ENCODE data around the gene ADK.
"Not testable (repeated sequence)": the region's sequence is repeated elsewhere in the genome, so short reads cannot be mapped to it uniquely, and the experiment has no call there.

The ADK gene

GRCh38 chr10:74179111-74179710 lies 28.2 kb downstream of the ADK start:
- FAIRE-seq, result no peak
- no peak for DNase-seq (ENCODE audit: low spot score)

DNA sequence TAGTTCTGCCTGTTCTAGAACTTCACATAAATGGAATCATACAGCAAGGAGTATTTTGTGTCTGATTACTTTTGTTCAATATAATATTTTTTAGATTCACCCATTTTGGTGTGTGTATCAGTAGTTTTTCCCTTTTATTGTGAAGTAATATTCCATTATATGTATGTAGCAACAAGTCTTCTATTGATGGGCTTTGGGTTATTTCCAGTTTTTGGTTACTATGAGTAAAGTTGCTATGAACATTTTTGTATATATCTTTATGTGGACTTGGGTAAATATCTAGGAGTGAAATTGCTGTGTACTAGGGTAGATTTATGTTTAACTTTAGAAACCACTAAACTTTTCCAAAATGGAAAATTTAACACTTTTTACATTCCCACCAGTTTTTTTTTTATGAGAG lies 35.7 kb downstream of the ADK start:
- FAIRE-seq, result no peak
- no peak for DNase-seq (ENCODE audit: low spot score)

DNA sequence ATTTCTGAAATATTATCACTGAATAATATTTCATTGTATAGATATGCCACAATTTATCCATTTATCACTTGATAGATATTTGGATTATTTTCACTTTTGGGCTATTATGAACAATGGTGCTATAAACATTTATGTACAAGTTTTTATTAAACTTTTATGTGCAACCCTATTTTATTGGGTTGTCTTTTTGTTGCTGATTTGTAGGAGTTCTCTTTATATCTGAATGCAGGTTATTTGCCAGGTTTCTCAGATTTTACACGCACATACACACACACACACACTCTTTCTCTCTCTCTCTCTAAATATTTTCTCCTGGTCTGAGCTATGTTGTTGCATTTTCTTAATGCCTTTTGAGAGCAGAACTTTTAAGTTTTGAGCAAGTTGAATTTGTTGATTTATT lies 36.2 kb downstream of the ADK start:
- DNase-seq (ENCODE audit: low spot score) (no peak), FAIRE-seq (no peak)

DNA sequence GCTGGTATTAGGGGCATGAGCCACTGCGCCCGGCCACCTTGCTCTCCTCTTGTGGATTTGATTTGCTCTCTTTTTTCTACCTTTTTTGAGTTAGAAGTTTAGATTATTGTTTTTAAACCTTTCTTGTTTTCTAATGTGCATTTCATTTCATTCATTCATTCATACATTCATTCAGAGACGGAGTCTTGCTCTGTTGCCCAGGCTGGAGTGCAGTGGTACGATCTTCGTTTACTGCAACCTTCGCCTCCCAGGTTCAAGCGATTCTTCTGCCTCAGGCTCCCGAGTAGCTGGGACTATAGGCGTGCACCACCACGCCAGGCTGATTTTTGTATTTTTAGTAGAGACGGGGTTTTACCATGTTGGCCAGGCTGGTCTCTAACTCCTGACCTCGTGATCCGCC lies 37.6 kb downstream of the ADK start:
- DNase-seq (ENCODE audit: low spot score); FAIRE-seq: not testable (repeated sequence)

- DNase-seq (ENCODE audit: low spot score) (peak; percentile 33), FAIRE-seq (no peak)
These were observed 39.0 kb downstream of the ADK start for GRCh38 chr10:74189999-74190421.

DNA sequence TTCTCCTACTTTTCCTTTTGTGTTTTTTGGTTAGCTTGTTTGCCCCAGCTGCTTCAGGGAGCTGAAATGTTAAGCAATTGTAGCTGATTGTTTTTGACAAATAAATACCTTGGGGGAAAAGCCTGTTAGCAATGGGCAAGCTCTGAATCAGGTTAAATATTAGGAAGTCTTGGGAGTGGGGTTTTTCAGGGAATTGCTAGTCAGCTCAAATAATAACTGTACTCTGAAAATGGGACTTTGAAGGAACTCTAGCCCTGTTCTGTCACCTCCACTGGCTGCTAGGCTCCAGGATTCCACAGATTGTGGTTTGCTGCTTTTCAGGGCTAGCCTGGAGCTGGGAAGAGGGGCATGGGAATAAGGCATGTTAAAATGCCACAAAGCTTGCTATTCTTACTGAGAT lies 39.5 kb downstream of the ADK start:
- FAIRE-seq (no peak), DNase-seq (ENCODE audit: low spot score) (no peak)

DNA sequence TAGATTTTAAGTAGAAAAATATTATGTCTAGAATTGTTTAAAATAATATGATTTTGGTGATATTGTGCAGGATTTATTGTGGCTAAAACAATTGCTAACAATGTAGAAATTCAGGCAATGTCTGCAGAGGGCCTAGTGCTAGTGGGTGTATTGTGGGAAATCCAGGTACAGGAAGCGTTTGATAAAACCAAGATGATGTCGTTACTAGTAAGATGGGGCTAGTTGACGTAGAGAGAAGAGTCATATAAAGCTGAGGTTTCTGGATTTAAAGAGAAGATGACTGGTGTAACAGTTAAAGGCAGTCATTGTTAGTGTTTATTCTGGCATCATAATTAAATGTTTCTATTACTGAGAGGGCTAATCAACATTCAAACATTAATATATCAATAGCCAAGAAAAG lies 43.5 kb downstream of the ADK start:
- FAIRE-seq (no peak), DNase-seq (ENCODE audit: low spot score) (no peak)

- DNase-seq (ENCODE audit: low spot score) (no peak), FAIRE-seq (no peak)
These were observed 44.0 kb downstream of the ADK start for GRCh38 chr10:74194999-74195398.

GRCh38 chr10:74199315-74199714 lies 48.3 kb downstream of the ADK start:
- FAIRE-seq, result no peak
- no peak for DNase-seq (ENCODE audit: low spot score)

DNA sequence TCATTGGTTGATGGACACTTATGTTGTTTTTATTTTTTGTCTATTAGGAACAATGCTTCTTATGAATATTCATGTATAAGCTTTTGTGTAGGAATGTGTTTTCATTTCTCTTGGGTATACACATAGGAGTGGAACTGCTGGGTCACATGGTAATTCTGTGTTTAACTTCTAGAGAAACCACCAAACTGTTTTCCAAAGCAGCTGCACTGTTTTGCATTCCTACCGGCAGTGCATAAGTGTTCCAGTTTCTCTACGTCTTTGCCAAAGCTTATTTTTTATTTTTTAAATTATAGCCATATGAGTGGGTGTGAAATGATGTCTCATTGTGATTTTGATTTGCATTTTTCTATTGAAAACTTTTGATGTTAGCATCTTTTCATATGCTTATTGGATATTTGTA lies 51.3 kb downstream of the ADK start:
- DNase-seq (ENCODE audit: low spot score), result no peak
- FAIRE-seq, result no peak

GRCh38 chr10:74206746-74207145 lies 55.7 kb downstream of the ADK start:
- peak; percentile 27 for FAIRE-seq
- DNase-seq (ENCODE audit: low spot score), result no peak

DNA sequence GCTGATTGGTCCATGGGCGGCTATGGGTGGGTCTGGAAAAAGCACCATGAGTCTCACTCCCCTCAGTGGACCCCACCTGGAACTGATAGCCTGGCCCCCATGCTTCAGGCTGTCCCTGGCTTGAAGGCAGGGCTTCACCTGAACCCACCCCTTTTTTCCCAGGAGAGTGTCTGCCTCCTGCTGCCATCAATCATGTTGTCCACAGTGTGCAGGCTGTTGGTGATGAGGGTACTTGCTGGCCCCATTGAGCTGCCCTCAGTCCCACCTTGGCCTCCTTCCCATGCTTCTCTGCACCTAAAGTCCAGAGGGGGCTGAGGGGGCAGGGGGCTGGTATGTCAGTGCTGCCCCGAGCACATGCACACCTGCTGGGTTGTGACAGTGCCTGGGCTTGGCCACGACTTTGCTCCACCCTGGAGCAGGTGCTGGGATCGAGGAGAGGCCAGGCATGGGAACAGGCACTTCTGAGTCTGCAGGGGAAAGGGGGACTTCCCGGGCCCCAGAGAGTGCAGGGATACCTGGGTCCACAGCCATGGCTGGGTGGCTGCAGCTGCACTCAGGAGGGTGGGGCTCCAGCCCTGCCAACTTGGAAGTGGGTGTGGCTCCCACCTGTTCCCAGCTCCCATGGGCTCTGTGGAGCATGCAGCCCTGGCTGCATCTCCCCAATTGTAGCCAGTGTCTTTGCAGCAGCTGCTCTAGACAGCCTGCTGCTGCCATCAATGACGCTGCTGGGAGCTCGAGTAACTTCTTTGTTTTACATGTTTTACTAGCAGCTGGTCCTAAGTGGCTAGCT lies 56.9 kb downstream of the ADK start:
- DNase-seq (ENCODE audit: low spot score), result no peak
- no peak for FAIRE-seq

DNA sequence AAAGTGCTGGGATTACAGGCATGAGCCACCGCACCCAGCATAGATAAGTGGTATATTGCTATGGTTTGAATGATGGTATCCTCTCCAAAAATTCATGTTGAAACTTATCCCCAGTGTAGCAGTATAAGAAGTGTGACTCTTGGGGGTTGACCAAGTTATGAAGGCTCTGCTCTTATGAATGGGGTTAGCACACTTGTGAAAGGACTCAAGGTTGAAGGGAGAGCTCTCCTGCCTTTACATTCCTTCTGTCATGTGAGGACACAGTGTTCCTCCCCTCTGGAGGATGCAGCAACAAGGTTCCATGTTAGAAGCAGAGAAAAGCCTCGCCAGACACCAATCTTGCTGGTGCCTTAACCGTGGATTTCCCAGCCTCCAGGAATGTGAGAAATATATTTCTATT lies 58.0 kb downstream of the ADK start:
- DNase-seq (ENCODE audit: low spot score), result no peak
- no peak for FAIRE-seq

DNA sequence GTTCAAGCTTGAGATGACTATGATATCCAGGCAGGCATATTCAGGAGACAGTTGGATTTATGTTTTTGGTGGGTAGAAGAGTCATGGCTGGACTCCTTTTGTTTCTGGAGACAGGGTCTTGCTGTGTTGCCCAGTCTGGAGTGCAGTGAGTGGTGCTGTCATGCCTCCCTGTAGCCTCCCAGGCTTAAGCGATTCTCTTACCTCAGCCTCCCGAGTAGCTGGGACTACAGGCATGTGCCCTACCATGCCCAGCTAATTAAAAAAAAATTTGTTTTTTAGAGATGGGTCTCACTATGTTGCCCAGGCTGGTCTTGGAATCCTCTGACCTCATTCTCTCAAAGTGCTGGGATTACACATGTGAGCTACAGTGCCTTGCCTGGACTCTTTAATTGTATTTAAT lies 62.0 kb downstream of the ADK start:
- FAIRE-seq, result no peak
- DNase-seq (ENCODE audit: low spot score), result no peak

GRCh38 chr10:74213571-74214162 lies 62.6 kb downstream of the ADK start:
- FAIRE-seq (no peak), DNase-seq (ENCODE audit: low spot score) (no peak)

DNA sequence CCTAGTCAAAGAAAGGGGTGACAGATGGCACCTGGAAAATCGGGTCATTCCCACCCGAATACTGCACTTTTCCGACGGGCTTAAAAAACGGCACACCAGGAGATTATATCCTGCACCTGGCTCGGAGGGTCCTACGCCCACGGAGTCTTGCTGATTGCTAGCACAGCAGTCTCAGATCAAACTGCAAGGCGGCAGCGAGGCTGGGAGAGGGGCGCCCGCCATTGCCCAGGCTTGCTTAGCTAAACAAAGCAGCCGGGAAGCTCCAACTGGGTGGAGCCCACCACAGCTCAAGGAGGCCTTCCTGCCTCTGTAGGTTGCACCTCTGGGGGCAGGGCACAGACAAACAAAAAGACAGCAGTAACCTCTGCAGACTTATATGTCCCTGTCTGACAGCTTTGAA lies 66.1 kb downstream of the ADK start:
- DNase-seq (ENCODE audit: low spot score); FAIRE-seq: not testable (repeated sequence)

GRCh38 chr10:74222467-74222866 lies 71.4 kb downstream of the ADK start:
- not testable (repeated sequence) for DNase-seq (ENCODE audit: low spot score); FAIRE-seq

GRCh38 chr10:74223755-74224529 lies 72.9 kb downstream of the ADK start:
- FAIRE-seq (no peak), DNase-seq (ENCODE audit: low spot score) (peak; percentile 59)

- no peak for FAIRE-seq
- no peak for DNase-seq (ENCODE audit: low spot score)
These were observed 76.8 kb downstream of the ADK start for GRCh38 chr10:74227697-74228424.

DNA sequence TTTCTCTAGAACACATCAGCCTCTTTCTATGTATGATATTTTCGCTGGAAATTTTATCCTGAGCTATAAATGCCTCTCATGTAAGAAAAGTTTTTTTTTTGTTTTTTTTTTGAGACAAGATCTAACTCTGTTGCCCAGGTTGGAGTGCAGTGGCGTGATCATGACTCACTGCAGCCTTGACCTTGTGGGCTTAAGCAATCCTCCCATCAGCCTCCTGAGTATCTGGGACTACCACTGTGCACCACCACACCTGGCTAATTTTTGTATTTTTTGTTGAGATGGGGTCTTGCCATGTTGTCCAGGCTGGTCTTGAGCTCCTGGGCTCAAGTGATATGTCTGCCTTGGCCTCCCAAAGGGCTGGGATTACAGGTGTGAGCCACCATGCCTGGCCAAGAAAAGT lies 80.4 kb downstream of the ADK start:
- FAIRE-seq, result no peak
- DNase-seq (ENCODE audit: low spot score), result no peak

GRCh38 chr10:74233281-74233680 lies 82.3 kb downstream of the ADK start:
- FAIRE-seq, result no peak
- no peak for DNase-seq (ENCODE audit: low spot score)
